Heart right ventricle (tissue), 16 donors: ENCODE results near the gene PLXND1. TPM values are rescaled to one million over a fixed set of nuclear protein-coding genes. Genes with fewer than 3 reads are reported as not detected.
"Not testable (repeated sequence)": the region's sequence is repeated elsewhere in the genome, so short reads cannot be mapped to it uniquely, and the experiment has no call there.

Source experiments
- ATAC-seq, 8 donors: fragments of 200-7000 bp; cut with Tn5 transposase; one replicate each; pipeline ENCODE4 v1.9.1; 2020; ENCODE audit warnings: mild to moderate bottlenecking in 8 of 8, moderate library complexity in 8 of 8, moderate number of reproducible peaks in 1 of 8
- DNase-seq, 2 donors: peaks; one replicate each; pipeline ENCODE4 v3.0.0-alpha.2; 2020
- H3K27ac ChIP-seq, 10 donors: fragments of 200-600 bp; sonication (generic) in 2 of 10; one replicate each; pipeline versions ENCODE4 v1.5.0 to v1.8.0; 2020 to 2022; ENCODE audit warnings: mild to moderate bottlenecking in 3 of 10
- H3K27me3 ChIP-seq, 7 donors: fragments of 200-600 bp; one replicate each; pipeline ENCODE4 v1.8.0; 2021 to 2022; ENCODE audit warnings: mild to moderate bottlenecking in 2 of 7
- H3K36me3 ChIP-seq, 9 donors: fragments of 200-600 bp; sonication (generic) in 1 of 9; one replicate each; pipeline versions ENCODE4 v1.5.0 to v1.8.0; 2020 to 2022; ENCODE audit warnings: mild to moderate bottlenecking in 2 of 9
- H3K4me1 ChIP-seq, 9 donors: fragments of 200-600 bp; sonication (generic) in 1 of 9; one replicate each; pipeline versions ENCODE4 v1.5.0 to v1.8.0; 2020 to 2022; ENCODE audit warnings: mild to moderate bottlenecking in 4 of 9
- H3K4me3 ChIP-seq, 10 donors: fragments of 200-600 bp; sonication (generic) in 2 of 10; one replicate each; pipeline versions ENCODE4 v1.5.0 to v1.8.0; 2020 to 2022; ENCODE audit warnings: mild to moderate bottlenecking in 7 of 10, moderate library complexity in 2 of 10
- H3K9me3 ChIP-seq, 11 donors: fragments of 200-600 bp in 10 of 11; sonication (generic) in 2 of 11; one replicate each; pipeline versions ENCODE4 v1.5.0 to v1.8.0; 2013 to 2022; ENCODE audit warnings: mild to moderate bottlenecking in 2 of 11, control low read depth in 1 of 11, moderate library complexity in 1 of 11
- CTCF ChIP-seq, 9 donors: fragments of 200-600 bp; sonication (generic) in 2 of 9; IDR thresholded peaks; one replicate each; pipeline versions ENCODE4 v1.5.0 to v1.8.0; 2021 to 2022; ENCODE audit warnings: antibody characterized with exemption in 9 of 9, mild to moderate bottlenecking in 5 of 9, moderate library complexity in 1 of 9
- WGBS, 2 donors: extraction: QIAGEN DNeasy Blood & Tissue Kit; methylation state at CpG; one replicate each; pipeline ENCODE4 v1.1.7; 2013; ENCODE audit warnings: inconsistent platforms in 1 of 2; 5-methylcytosine and 5-hydroxymethylcytosine counted together
- intact Hi-C, 10 donors: fragments of 100-400 bp; cut with DNase I; formaldehyde crosslinking; loops; one replicate each; pipeline versions ENCODE4 v1.11.1 to v1.14.2; 2022
- polyA plus RNA-seq, 2 donors: library from polyadenylated mRNA; stranded (reverse); fragments of 200-250 nt; gene quantifications; one replicate each; pipeline ENCODE4 v1.2.3, GENCODE V29; 2013
- total RNA-seq, 10 donors: library from RNA; stranded (reverse); fragmentation: NEBNext Ultra II Directional in 3 of 10; extraction: Animal tissue kit (Norgen Biotek cat#: 25700) in 3 of 10; gene quantifications; one replicate each; pipeline versions ENCODE4 v1.2.1 to v1.2.4, GENCODE V29; 2021 to 2023
- donor health status: Arrhythmogenic right ventricular cardiomyopathy.
- donor health status: ischemic (EF 13 %, LVEDD 7.1; RV severe dilation, severe dysfunction).
- donor health status: healthy with polysubstance abuse.
- donor health status: DM: no; HTN: yes; CAD: no.
- donor health status: DM: no; HTN: no; CAD: no.
- donor health status: ischemic (EF 25% LVEDD 6.9; RV normal size, moderate dysfunction).
- donor health status: ischemic (EF 25% LVEDD 5.7; RV mildly dilated, moderate dysfunction).
- donor health status: healthy.
- donor health status: DM: yes; HTN: yes; CAD: no.
- donor health status: Ischemic cardiomyopathy.
- donor health status: ischemic (EF 35%, LVEDD 5.7; RV mildly dilated, moderate dysfunction).
- donor health status: nonischemic (EF 11% LVEDD 7.7; RV severe dilation, severe dysfunction).
- donor health status: DM: yes; HTN: yes; CAD: no.
- donor health status: PGD.
- donor health status: ischemic (EF 29% LVEDD 5.4; RV normal size, mild dysfunction).
- donor health status: nonischemic (EF 23%, LVEDD 6.1; RV moderate dilation, normal function).

The PLXND1 gene
- total and polyA plus RNA-seq, 12 donors, result 40.9 to 169 (median 65.8) TPM

GRCh38 chr3:129519449-129519848, 87.0 kb downstream of the PLXND1 start:
- DNase-seq (no peak), ATAC-seq (no peak)
- no peaks in the 10 kb centered on the region for H3K9me3 ChIP-seq
- peaks cover 0 to 38% (median 0%) of the 10 kb centered on the region in 9 donors for H3K36me3 ChIP-seq
- 97 to 99% methylated on average over 10 of the region's 10 CpGs for WGBS, 2 donors
- no peaks in the 10 kb centered on the region for H3K27me3 ChIP-seq
- no peak overlapping the region for H3K4me3 ChIP-seq
- no peak for TF ChIP-seq CTCF (IDR thresholded peaks at IDR 0.05)
- H3K27ac ChIP-seq, result no peak overlapping the region
- intact Hi-C loops, result no loop called here
- no peaks in the 10 kb centered on the region for H3K4me1 ChIP-seq

- no peak overlapping the region for H3K4me3 ChIP-seq
- H3K9me3 ChIP-seq, result no peaks in the 10 kb centered on the region
- DNase-seq (no peak), ATAC-seq (no peak)
- TF ChIP-seq CTCF (IDR thresholded peaks at IDR 0.05), result no peak
- 97 to 98% methylated on average over 8 of the region's 8 CpGs for WGBS, 2 donors
- H3K36me3 ChIP-seq, result peaks cover 0 to 47% (median 0%) of the 10 kb centered on the region in 9 donors
- intact Hi-C loops, result no loop called here
- H3K27ac ChIP-seq, result no peak overlapping the region
- H3K4me1 ChIP-seq, result peaks cover 0 to 5% (median 0%) of the 10 kb centered on the region in 9 donors
- no peaks in the 10 kb centered on the region for H3K27me3 ChIP-seq
These were observed 87.9 kb downstream of the PLXND1 start for GRCh38 chr3:129518581-129518980.

GRCh38 chr3:129518038-129518561, 88.4 kb downstream of the PLXND1 start:
- no peaks in the 10 kb centered on the region for H3K27me3 ChIP-seq
- no peaks in the 10 kb centered on the region for H3K9me3 ChIP-seq
- H3K27ac ChIP-seq, result no peak overlapping the region
- no peak overlapping the region for H3K4me3 ChIP-seq
- peaks cover 0 to 5% (median 0%) of the 10 kb centered on the region in 9 donors for H3K4me1 ChIP-seq
- ATAC-seq, result no peak
- intact Hi-C loops, result no loop called here
- H3K36me3 ChIP-seq, result peaks cover 0 to 52% (median 0%) of the 10 kb centered on the region in 9 donors
- DNase-seq, result no peak
- 87 to 89% methylated on average over 8 of the region's 8 CpGs for WGBS, 2 donors
- TF ChIP-seq CTCF (IDR thresholded peaks at IDR 0.05), result no peak

- WGBS, 2 donors, result 90 to 92% methylated on average over 7 of the region's 7 CpGs
- no peaks in the 10 kb centered on the region for H3K27me3 ChIP-seq
- intact Hi-C loops, result no loop called here
- H3K27ac ChIP-seq, result no peak overlapping the region
- TF ChIP-seq CTCF (IDR thresholded peaks at IDR 0.05), result no peak
- peaks cover 0 to 5% (median 0%) of the 10 kb centered on the region in 9 donors for H3K4me1 ChIP-seq
- no peaks in the 10 kb centered on the region for H3K9me3 ChIP-seq
- H3K36me3 ChIP-seq, result peaks cover 0 to 56% (median 2%) of the 10 kb centered on the region in 9 donors
- DNase-seq (no peak), ATAC-seq (no peak)
- no peak overlapping the region for H3K4me3 ChIP-seq
These were observed 89.0 kb downstream of the PLXND1 start for GRCh38 chr3:129517516-129517915.

- DNase-seq, H3K9me3 ChIP-seq, ATAC-seq, intact Hi-C loops, H3K4me3 ChIP-seq, H3K27ac ChIP-seq, H3K4me1 ChIP-seq, H3K27me3 ChIP-seq: not testable (repeated sequence)
- peaks cover 0 to 68% (median 6%) of the 10 kb centered on the region in 9 donors for H3K36me3 ChIP-seq
- WGBS, 2 donors, result 92 to 93% methylated on average over 7 of the region's 7 CpGs
These were observed 90.5 kb downstream of the PLXND1 start for GRCh38 chr3:129515821-129516432.

- H3K4me3 ChIP-seq, intact Hi-C loops, H3K27ac ChIP-seq, DNase-seq, H3K27me3 ChIP-seq, ATAC-seq, H3K9me3 ChIP-seq: not testable (repeated sequence)
- WGBS, 2 donors, result 88 to 90% methylated on average over 17 to 21 of the region's 25 CpGs
- peaks cover 0 to 68% (median 6%) of the 10 kb centered on the region in 9 donors for H3K36me3 ChIP-seq
- H3K4me1 ChIP-seq, result peaks cover 0 to 12% (median 6%) of the 10 kb centered on the region in 9 donors
These were observed 91.2 kb downstream of the PLXND1 start for GRCh38 chr3:129515108-129515820.
